Calu3 (cell line): ENCODE data around the gene C5. TPM values are rescaled to one million over a fixed set of nuclear protein-coding genes. Genes with fewer than 3 reads are reported as not detected.

Source experiments
- BruUV-seq: library from RNA; stranded (reverse); fragments of 400-500 nt; replicated peaks from 2 replicates; lab custom pipeline; 2021; lab: Mats Ljungman, UMichigan
- CTCF ChIA-PET: fragments of 300-600 bp; sonication (Branson Sonifier 250); formaldehyde crosslinking; loops from one replicate; lab custom pipeline; 2022; ENCODE audit warnings: antibody characterized with exemption; lab: Charles Lee
- DNase-seq: peaks from one replicate; pipeline ENCODE4 v3.0.0; 2022
- H3K27ac Mint-ChIP-seq: one replicate; pipeline ENCODE4 v1.8.0; 2022; ENCODE audit warnings: mixed read lengths; ENCODE audit not compliant: unreplicated experiment
- H3K27me3 Mint-ChIP-seq: one replicate; pipeline ENCODE4 v1.8.0; 2022; ENCODE audit warnings: mixed read lengths; ENCODE audit not compliant: unreplicated experiment
- H3K36me3 Mint-ChIP-seq: one replicate; pipeline ENCODE4 v1.8.0; 2022; ENCODE audit warnings: mild to moderate bottlenecking, moderate library complexity, mixed read lengths; ENCODE audit not compliant: insufficient read depth, unreplicated experiment
- H3K4me1 Mint-ChIP-seq: one replicate; pipeline ENCODE4 v1.8.0; 2022; ENCODE audit warnings: mild to moderate bottlenecking, low read depth, mixed read lengths; ENCODE audit not compliant: unreplicated experiment
- H3K4me3 Mint-ChIP-seq: one replicate; pipeline ENCODE4 v1.8.0; 2022; ENCODE audit warnings: mild to moderate bottlenecking, low read depth, moderate library complexity, mixed read lengths; ENCODE audit not compliant: unreplicated experiment
- H3K9me3 Mint-ChIP-seq: one replicate; pipeline ENCODE4 v1.8.0; 2022; ENCODE audit warnings: low read depth, mixed read lengths; ENCODE audit not compliant: unreplicated experiment
- CTCF ChIP-seq: fragments of 200-600 bp; IDR thresholded peaks from one replicate; pipeline ENCODE4 v1.8.0; 2022; ENCODE audit warnings: antibody characterized with exemption; ENCODE audit not compliant: unreplicated experiment
- intact Hi-C: fragments of 100-400 bp; cut with micrococcal nuclease; formaldehyde crosslinking; loops from one replicate; pipeline ENCODE4 v1.10.0; 2022; ENCODE audit not compliant: unreplicated experiment
- total RNA-seq: library from RNA; stranded (reverse); gene quantifications from 2 replicates; pipeline ENCODE4 v1.2.3, GENCODE V29; 2022

The C5 gene
- total RNA-seq, 1 experiment from 2014 or later, result 12.3 TPM

GRCh38 chr9:120929229-120929791 is 120.8 kb downstream of the C5 start:
- peaks cover 10% of the 10 kb centered on the region for H3K4me1 Mint-ChIP-seq
- no peak overlapping the region for H3K27ac Mint-ChIP-seq
- no peaks in the 10 kb centered on the region for H3K36me3 Mint-ChIP-seq
- no peak for TF ChIP-seq CTCF
- no peak for DNase-seq
- BruUV-seq, result no TSS peak
- CTCF ChIA-PET, result no interaction called here
- intact Hi-C loops, result no loop called here
- H3K4me3 Mint-ChIP-seq, result peak overlapping the region; percentile 60
- no peaks in the 10 kb centered on the region for H3K9me3 Mint-ChIP-seq
- H3K27me3 Mint-ChIP-seq, result no peaks in the 10 kb centered on the region

GRCh38 chr9:120928483-120929228 is 121.4 kb downstream of the C5 start:
- CTCF ChIA-PET, result interaction anchor here (0.6 kb wide), 1 partner anchor 307 kb away, joined by 3 read pairs; no protein-coding TSS in a partner anchor
- BruUV-seq, result no TSS peak
- no peaks in the 10 kb centered on the region for H3K36me3 Mint-ChIP-seq
- peak overlapping the region; percentile 60 for H3K4me3 Mint-ChIP-seq
- DNase-seq, result peak; percentile 71
- no peak overlapping the region for H3K27ac Mint-ChIP-seq
- TF ChIP-seq CTCF, result no peak
- H3K27me3 Mint-ChIP-seq, result no peaks in the 10 kb centered on the region
- H3K4me1 Mint-ChIP-seq, result peaks cover 10% of the 10 kb centered on the region
- H3K9me3 Mint-ChIP-seq, result no peaks in the 10 kb centered on the region
- intact Hi-C loops, result no loop called here

- peak overlapping the region; percentile 60 for H3K4me3 Mint-ChIP-seq
- H3K9me3 Mint-ChIP-seq, result no peaks in the 10 kb centered on the region
- no peaks in the 10 kb centered on the region for H3K36me3 Mint-ChIP-seq
- no peaks in the 10 kb centered on the region for H3K27me3 Mint-ChIP-seq
- DNase-seq, result no peak
- no peak overlapping the region for H3K27ac Mint-ChIP-seq
- CTCF ChIA-PET, result no interaction called here
- intact Hi-C loops, result no loop called here
- peaks cover 10% of the 10 kb centered on the region for H3K4me1 Mint-ChIP-seq
- no TSS peak for BruUV-seq
- no peak for TF ChIP-seq CTCF
Measured at GRCh38 chr9:120928015-120928482, 122.0 kb downstream of the C5 start.

GRCh38 chr9:120927269-120928014 is 122.6 kb downstream of the C5 start:
- no peaks in the 10 kb centered on the region for H3K27me3 Mint-ChIP-seq
- no peaks in the 10 kb centered on the region for H3K36me3 Mint-ChIP-seq
- TF ChIP-seq CTCF, result no peak
- H3K27ac Mint-ChIP-seq, result no peak overlapping the region
- intact Hi-C loops, result no loop called here
- CTCF ChIA-PET, result no interaction called here
- no peak overlapping the region for H3K4me3 Mint-ChIP-seq
- H3K4me1 Mint-ChIP-seq, result peaks cover 10% of the 10 kb centered on the region
- no peak for DNase-seq
- H3K9me3 Mint-ChIP-seq, result no peaks in the 10 kb centered on the region
- no TSS peak for BruUV-seq
